ENCODE results near the gene ICAM1. TPM values are rescaled to one million over a fixed set of nuclear protein-coding genes. Genes with fewer than 3 reads are reported as not detected.
A peak's percentile ranks its signal among the peaks of the same experiment; 100 is the strongest.

Gene ICAM1
- polyA plus RNA-seq, 1 of the 3 experiments (the other 2 are of a cell fraction), result 14.5 TPM

GRCh38 chr19:10289836-10290356 is 19.0 kb downstream of the ICAM1 start, which contains the start of gene ICAM5:
Gene ICAM5 (plus strand): TSS chr19:10289952. CDS start chr19:10290044, 92 bp downstream.
- H3K4me2 ChIP-seq, result peak within 1 kb of the TSS; percentile 98
- H3F3A ChIP-seq (replicated peaks; ENCODE audit: insufficient read depth), result peaks cover 6% of the 10 kb centered on the region
- CTCF ChIA-PET, result interaction anchor here (0.6 to 7.4 kb wide), 13 partner anchors 9 to 132 kb away, joined by 3 to 65 read pairs (median 6); partner anchors contain the start of genes CDC37 and ICAM1
- no peaks in the 10 kb centered on the region for H3K36me3 ChIP-seq (replicated peaks in 1 of 2; ENCODE audit: control insufficient read depth in 1 of 2, insufficient read depth in 2 of 2, low read length in 1 of 2)
- WGBS (ENCODE audit: low lambda C conversion rate), result 4% methylated on average over 13 of the region's 45 CpGs
- no peaks in the 10 kb centered on the region for H4K20me1 ChIP-seq (ENCODE audit: insufficient read depth)
- H3K9me2 ChIP-seq, result no peaks in the 10 kb centered on the region
- TF ChIP-seq MAX (IDR thresholded peaks at IDR 0.05; ENCODE audit: low read depth) (no peak), RFX5 (IDR thresholded peaks at IDR 0.05; ENCODE audit: low read length) (no peak), RXRA (IDR thresholded peaks at IDR 0.05; ENCODE audit: borderline replicate concordance, low read depth) (no peak), GABPA (IDR thresholded peaks at IDR 0.05; ENCODE audit: low read depth) (no peak), USF2 (IDR thresholded peaks at IDR 0.05; ENCODE audit: borderline replicate concordance, low read depth, low read length) (no peak), TEAD4 (IDR thresholded peaks at IDR 0.05; ENCODE audit: borderline replicate concordance, insufficient read depth) (no peak), CHD2 (IDR thresholded peaks at IDR 0.05; ENCODE audit: low read length, partially characterized antibody) (no peak)
- peak within 1 kb of the TSS; percentile 91 for H2AFZ ChIP-seq (ENCODE audit: low read depth)
- H3K4me1 ChIP-seq (ENCODE audit: control insufficient read depth in 1 of 2, insufficient read depth in 2 of 2, low read depth in 1 of 2, low read length in 1 of 2), result peaks cover 0 to 39% of the 10 kb centered on the region in 2 experiments; a peak in 1 of 4 replicates
- H3K79me2 ChIP-seq (ENCODE audit: insufficient read depth), result no peaks in the 10 kb centered on the region
- no peaks in the 10 kb centered on the region; the same call in 1 of the 2 replicates for H3K27me3 ChIP-seq (ENCODE audit: insufficient read depth)
- no peak within 1 kb of the TSS for H3K9ac ChIP-seq
- no peaks in the 10 kb centered on the region for H3K9me3 ChIP-seq
- H3K27ac ChIP-seq (ENCODE audit: low read depth in 2 of 2, low read length in 1 of 2), result no peak within 1 kb of the TSS
- POLR2A ChIA-PET, result interaction anchor here (1.2 to 1.4 kb wide), 2 partner anchors 12 to 14 kb away, joined by 3 to 4 read pairs; no protein-coding TSS in a partner anchor
- peak within 1 kb of the TSS; percentile 45 to 77 for H3K4me3 ChIP-seq (ENCODE audit: low read depth in 2 of 2, low read length in 1 of 2)
- DNase-seq, result no peak

- 6% methylated on average over 29 of the region's 30 CpGs for WGBS (ENCODE audit: low lambda C conversion rate)
- peak overlapping the region; percentile 91 for H2AFZ ChIP-seq (ENCODE audit: low read depth)
Observed at GRCh38 chr19:10290357-10290875, 19.5 kb downstream of the ICAM1 start.

More at GRCh38 chr19:10290357-10290875, 19.5 kb downstream of the ICAM1 start:
- no peaks in the 10 kb centered on the region for H3K79me2 ChIP-seq (ENCODE audit: insufficient read depth)
- peaks cover 6% of the 10 kb centered on the region for H3F3A ChIP-seq (replicated peaks; ENCODE audit: insufficient read depth)
- TF ChIP-seq GABPA (IDR thresholded peaks at IDR 0.05; ENCODE audit: low read depth), result no peak
- TF ChIP-seq RFX5 (IDR thresholded peaks at IDR 0.05; ENCODE audit: low read length), result no peak
- TF ChIP-seq FOXJ3 (CRISPR knock-in tag; IDR thresholded peaks at IDR 0.05), result no peak
- TF ChIP-seq ZBTB33 (IDR thresholded peaks at IDR 0.05; ENCODE audit: borderline replicate concordance, low read depth), result no peak
- ChIA-PET CTCF (interaction anchor here (0.8 to 7.4 kb wide), 10 partner anchors 9 to 131 kb away, joined by 3 to 65 read pairs (median 8); partner anchors contain the start of genes CDC37 and ICAM1), POLR2A (no interaction called here)
- no peaks in the 10 kb centered on the region for H3K36me3 ChIP-seq (replicated peaks in 1 of 2; ENCODE audit: control insufficient read depth in 1 of 2, insufficient read depth in 2 of 2, low read length in 1 of 2)
- H3K4me3 ChIP-seq (ENCODE audit: low read depth in 2 of 2, low read length in 1 of 2), result peak overlapping the region; percentile 37 to 77; a peak in 3 of 4 replicates
- H3K27me3 ChIP-seq (ENCODE audit: insufficient read depth), result no peaks in the 10 kb centered on the region; the same call in 1 of the 2 replicates
- DNase-seq, result no peak
- H3K27ac ChIP-seq (ENCODE audit: low read depth in 2 of 2, low read length in 1 of 2), result no peak overlapping the region
- no peaks in the 10 kb centered on the region for H3K9me3 ChIP-seq
- H4K20me1 ChIP-seq (ENCODE audit: insufficient read depth), result no peaks in the 10 kb centered on the region
- H3K9ac ChIP-seq, result no peak overlapping the region
- H3K9me2 ChIP-seq, result no peaks in the 10 kb centered on the region
- peaks cover 0 to 39% of the 10 kb centered on the region in 2 experiments; a peak in 1 of 4 replicates for H3K4me1 ChIP-seq (ENCODE audit: control insufficient read depth in 1 of 2, insufficient read depth in 2 of 2, low read depth in 1 of 2, low read length in 1 of 2)
- peak overlapping the region; percentile 98 for H3K4me2 ChIP-seq
